Measurements from ENCODE around the gene ZFAND3. TPM values are rescaled to one million over a fixed set of nuclear protein-coding genes. Genes with fewer than 3 reads are reported as not detected.

Gene ZFAND3
- total RNA-seq, 2 donors from 2014 or later = 53.8 to 69.3 TPM

DNA sequence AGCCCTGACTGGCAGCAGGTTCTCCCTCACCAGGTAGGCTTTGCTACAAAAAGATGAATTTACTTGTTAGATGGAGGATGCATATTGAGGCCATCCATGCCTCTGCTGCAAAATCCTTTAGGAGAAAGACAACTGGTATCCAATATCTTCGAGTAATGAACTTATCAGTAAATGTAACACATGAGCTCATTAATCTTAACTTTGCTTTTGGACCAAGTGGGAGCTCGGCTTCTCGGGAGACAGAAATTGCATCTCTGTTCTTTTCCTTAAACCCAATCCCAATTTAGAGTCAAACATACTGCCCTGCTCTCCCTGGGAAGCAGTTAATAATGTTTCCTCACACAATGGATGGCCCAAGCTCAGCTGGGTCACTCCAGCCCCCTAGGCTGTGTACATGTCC is 330.5 kb downstream of the ZFAND3 start:
- intact Hi-C loops (cut with DNase I) = no loop called here
- no peak for DNase-seq (ENCODE audit: low spot score)

DNA sequence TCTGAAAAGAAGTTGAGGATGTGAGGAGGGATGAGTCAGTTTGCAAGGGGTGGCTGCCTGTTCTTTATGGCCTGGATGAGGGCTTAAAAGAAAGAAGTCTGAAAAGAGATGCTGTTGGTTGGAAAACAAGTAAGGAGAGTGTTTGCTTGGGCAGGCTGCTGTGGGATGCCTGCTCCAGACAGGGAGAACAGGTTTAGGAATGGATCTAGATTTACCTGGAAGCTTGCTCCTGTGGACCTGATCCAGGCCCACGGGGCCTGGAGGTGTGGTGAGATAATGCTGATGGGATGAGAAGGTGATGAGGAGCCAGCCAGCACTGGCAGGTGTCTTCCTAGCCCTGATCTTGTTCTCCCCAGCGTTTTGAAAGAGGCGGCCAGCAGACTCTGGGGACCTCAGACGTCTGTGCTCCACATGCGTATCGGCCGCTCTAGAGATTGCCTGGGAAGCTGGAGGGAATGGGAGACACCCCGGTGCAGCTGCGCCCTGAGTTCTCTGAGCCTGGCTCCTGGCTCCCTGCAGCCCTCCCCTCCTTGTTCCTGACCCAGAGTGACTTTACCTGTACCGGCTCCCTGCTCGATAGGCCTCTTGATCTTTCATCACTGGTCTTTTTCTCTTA is 331.3 kb downstream of the ZFAND3 start:
- intact Hi-C loops (cut with DNase I) = no loop called here
- no peak for DNase-seq (ENCODE audit: low spot score)

DNA sequence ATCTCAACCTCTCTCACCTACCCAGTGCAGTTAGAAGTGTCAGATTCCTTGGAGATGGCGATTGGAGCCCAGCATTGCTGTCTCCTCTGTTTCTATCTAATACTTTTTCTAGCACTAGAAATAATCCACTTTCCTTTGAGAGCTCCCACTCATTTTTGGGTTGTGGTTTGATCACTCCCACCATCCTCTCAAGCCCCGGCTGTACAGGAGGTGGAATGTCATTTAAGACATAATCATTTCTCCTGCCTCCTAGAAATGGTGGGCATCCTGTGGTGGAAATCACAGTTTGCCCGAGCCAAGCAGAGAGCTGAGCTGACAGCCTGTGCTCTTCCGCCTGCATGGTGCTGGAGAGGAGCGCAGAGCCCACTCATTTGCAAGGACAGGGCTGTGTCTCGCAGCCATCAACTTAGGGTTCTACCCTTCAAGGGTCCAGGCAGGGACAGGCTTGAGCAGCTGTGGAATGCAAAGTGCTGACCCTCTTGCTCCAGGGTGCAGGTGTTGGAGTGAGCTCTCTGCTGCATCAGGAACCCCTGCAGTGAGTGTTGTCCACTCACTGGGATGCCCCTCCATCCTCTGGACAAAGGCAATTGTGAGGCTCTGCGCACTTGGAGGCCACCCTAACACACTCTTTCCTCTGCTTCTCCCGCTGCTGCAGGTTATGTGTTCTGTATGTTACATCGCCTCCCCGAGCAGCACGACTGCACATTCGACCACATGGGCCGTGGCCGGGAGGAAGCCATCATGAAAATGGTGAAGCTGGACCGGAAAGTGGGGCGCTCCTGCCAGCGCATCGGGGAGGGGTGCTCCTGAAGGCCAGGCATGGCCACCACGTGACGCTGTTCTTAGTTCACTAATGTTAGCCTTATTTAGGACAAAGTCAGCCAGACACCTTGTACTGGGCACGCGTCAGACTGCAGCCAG is 332.3 kb downstream of the ZFAND3 start:
- no peak for DNase-seq (ENCODE audit: low spot score)
- intact Hi-C loops (cut with DNase I) = no loop called here

DNA sequence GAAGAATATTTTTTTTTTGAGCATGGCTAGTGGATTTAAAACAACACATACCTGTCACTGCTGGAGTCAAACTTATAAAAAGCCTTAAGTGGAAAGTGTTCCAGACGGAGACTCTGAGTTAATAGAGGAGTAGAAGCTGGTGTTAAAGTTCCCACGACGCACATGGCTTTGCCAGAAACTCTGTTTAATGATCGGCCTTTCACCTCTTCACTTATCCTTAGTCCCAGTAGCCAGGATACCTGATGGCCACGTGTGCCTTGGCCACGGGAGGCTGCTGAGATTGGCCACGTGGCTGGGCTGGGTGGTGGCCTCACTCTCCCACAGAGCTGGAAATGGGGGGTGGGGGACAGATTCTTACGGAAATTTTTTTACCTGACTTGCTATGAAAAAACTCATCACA is 333.1 kb downstream of the ZFAND3 start:
- intact Hi-C loops (cut with DNase I) = no loop called here
- DNase-seq (ENCODE audit: low spot score) = no peak

DNA sequence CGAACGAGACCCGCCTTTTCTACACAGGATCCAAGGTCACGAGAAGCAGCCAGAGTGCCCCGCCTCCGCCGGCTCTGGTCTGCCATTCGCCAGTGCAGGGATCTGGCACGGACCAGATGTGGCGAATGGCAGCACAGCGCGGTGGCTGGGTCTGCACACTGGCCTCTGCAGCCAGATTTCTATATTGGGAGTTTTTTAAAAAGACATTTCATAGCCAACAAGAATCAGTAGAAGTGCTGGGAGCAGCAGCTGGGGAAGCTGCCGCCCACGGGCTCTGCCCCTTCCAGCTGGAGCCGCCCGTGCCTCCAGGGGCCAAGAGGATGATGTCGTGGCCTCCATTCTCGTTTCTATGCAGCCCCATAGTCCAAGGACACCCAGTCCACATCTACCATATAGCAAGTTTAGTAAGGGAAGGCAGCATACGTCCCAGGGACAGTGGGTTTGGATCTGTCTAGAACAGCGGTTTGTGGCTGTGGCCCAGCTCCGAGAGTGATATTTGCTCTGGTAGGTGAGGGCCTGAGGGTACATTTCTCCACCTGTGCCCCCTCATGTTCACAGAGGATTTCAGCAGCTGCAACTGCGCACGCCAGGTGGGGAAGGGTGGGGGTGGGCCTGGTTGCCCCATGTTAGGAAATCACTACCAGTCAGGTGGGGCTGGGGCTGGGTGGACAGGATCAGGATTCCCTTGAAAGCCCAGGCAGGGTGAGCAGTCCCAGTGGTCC is 333.7 kb downstream of the ZFAND3 start:
- intact Hi-C loops (cut with DNase I) = no loop called here
- DNase-seq (ENCODE audit: low spot score) = no peak

DNA sequence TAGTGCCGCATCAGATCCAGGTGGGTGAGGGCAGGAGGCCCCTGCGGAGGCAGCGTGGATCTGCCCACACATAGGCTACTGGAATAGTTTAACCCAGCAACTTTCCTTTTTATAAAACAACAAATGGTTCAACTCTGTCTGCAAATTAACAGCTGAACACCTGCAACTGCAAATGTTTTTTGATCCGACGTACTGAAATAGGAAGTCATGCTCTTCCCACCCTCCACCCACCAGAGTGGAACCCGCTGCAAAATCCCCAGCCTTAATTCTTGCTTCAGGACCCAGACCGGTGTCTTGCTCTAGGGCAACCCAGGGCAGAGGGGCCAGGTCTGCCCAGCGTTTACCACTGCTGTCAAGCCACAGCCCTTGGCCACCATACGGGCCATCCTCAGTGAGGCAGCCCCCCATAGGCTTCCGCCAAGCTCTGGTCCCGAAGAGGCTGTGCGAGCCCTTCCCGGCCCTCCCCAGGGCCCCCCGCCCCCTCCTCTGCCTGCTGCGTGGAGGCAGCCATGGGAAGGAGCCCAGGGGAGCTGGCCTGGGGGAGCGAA is 334.3 kb downstream of the ZFAND3 start:
- intact Hi-C loops (cut with DNase I) = no loop called here
- DNase-seq (ENCODE audit: low spot score) = no peak

DNA sequence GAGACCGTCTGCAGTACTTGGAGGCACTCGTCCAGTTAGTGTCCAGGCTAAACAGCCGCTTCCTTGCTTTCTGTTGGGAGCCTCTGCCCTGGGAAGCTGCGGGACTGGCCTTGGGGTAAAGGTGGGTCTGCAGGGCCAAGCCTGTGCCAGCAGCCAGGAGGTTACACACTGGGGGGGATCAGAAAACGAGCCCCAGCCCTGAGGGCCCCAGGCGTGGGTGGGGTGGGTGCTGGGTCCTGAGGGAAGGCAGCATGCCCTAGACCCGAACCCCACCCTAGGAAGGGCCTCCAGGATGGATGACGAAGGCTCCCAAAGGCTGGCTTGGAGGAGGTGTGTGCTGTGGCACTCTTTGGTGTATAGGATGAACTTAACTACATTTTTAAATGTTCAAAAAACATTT is 335.2 kb downstream of the ZFAND3 start:
- no peak for DNase-seq (ENCODE audit: low spot score)
- intact Hi-C loops (cut with DNase I) = no loop called here

DNA sequence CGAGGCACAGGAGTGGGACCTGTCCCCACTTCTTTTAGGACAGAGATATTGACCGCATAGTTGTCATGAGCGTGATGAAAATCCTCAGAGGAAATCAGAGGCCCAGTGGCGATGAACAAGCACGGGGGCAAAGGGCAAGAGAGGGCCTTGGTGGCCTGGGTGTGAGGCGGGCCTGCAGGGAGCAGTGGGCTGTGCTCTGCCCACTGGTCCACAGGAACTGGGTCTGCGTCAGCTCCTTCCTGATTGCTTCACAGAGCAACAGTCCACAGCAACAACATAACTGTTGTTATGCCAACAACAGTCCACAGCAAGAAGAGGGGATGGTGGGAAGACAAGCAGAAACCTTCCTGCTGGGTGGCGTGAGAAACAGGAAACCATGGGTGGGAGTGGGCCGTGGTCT is 335.6 kb downstream of the ZFAND3 start:
- no peak for DNase-seq (ENCODE audit: low spot score)
- intact Hi-C loops (cut with DNase I) = no loop called here

DNA sequence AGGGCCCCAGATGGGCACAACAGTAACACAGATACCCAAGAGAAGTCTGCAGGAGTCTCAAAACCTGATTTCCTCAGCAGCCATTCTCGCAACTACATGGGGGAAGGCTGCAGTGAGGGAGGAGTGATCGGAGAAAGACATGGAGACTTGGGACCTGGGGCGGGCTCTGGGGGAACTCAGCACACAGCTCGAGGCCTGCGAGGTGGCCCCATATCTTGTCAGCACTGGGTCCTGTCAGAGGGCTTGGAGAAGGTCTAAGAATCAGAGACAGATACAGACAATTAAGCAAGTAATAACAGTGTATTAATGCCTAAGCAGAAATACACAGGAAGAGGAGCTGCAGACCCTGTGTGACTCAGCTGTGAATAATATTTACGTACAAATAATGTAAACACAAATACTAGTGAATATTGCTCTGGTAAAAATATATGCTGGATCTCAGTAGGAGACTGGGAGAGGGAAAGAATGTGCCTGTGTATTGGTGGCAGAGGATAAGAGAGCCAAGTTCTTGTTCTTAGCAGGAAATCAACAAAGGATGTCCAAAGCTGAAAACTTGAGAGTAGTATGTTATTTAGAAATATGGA is 336.2 kb downstream of the ZFAND3 start:
- no peak for DNase-seq (ENCODE audit: low spot score)

DNA sequence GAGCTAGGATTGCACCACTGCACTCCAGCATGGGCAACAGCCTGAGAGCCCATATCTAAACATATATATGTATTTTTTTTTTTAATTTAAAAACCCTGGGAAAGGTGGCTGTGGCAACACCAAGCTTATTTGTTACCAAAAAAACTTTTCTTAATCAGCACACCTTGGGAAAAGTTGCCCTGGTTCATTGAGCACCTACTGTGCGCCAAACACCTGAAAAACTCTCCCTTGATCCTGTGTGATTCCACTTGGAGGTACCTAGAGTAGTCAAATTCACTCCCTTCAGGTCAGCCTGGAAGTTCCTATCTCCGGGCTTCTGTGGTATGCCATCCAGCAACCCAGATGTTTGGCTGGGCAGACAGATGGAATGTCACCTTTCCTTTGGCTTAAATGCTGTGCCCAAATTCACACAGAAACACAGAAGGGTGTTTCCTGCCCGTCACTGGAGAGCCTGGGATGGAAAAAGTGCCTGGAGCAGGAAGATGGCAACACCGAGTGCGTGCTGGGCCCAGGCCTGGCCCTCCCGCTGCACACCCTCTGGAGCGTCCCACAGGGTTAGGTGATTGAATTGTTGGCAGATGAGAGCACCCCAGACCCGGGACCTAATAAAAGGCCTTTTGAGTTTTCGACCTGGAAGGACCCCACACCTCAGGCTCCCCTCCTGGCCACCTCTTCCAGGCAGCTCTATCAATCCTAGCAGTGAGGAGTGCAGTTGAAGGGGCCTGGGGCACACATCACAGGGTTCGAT is 337.5 kb downstream of the ZFAND3 start:
- intact Hi-C loops (cut with DNase I) = no loop called here
- no peak for DNase-seq (ENCODE audit: low spot score)

More for the DNA sequence above, 336.2 kb downstream of the ZFAND3 start:
- intact Hi-C loops (cut with DNase I) = no loop called here

DNA sequence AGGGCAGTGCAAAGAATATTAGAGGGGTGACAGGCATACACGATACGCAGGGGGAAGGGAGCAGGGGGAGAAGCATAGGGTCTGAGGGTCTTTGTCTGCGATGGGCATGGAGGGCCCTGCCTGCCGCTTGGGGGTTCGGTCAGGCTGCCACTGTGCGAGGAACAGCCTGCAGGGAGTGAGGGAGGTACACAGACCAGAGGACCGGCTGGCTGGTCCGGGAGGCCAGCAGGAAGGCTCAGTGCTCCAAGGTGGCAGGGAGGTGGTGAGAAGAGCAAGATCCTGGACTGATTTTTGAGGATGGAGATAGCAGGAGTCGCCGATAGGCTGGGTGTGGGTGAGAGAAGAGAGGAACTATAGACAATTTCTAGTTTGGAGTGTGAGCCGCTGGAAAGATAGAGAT is 338.4 kb downstream of the ZFAND3 start:
- DNase-seq (ENCODE audit: low spot score) = no peak

DNA sequence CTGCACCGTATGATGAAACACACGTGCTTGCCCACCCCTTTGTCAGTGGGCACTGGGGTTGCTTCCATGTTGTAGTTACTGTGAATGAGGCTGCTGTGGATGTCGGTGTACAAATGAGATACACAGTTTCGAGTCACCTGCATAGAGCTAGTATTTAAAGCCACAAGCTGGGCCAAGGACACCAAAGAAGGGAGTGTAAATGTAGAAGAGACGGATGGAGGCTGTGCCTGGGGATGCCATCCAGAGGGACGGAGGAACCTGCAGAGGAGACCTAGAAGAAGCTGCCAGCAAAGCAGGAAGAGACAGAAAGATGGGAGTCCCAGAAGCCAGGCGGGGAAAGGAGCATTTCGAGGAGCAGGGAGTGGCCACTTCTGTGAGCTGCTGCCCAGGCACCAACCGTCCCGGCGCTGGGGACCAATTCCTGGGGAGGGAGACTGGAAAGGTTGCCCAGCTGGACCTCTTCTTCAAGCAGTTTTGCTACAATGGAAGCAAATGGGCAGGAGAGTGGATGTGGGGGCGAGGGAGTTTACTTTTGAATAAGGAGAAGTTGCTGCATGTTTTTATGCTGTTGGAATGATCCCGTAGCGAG is 339.3 kb downstream of the ZFAND3 start:
- intact Hi-C loops (cut with DNase I) = no loop called here
- no peak for DNase-seq (ENCODE audit: low spot score)

More for the DNA sequence above, 338.4 kb downstream of the ZFAND3 start:
- intact Hi-C loops (cut with DNase I) = no loop called here

DNA sequence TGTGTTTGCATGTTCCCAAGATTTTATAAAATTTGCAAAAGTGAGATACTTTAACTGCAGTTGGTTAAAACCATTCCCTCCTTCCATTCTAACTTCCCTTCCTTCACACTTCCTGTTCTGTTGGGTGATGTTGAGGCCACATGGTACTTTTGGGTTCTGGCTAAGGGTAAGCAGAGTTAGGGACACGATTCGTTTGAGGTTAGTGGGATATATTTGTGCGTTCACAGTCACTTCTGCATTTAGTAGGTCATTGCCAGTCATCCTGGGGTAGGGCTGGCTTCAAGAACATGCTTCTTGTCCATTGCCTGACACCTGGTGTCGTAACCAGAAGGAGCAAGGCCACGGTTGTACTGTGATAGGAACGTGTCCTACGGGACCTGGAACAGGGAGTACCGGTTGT is 340.1 kb downstream of the ZFAND3 start:
- DNase-seq (ENCODE audit: low spot score) = no peak
- intact Hi-C loops (cut with DNase I) = no loop called here

DNA sequence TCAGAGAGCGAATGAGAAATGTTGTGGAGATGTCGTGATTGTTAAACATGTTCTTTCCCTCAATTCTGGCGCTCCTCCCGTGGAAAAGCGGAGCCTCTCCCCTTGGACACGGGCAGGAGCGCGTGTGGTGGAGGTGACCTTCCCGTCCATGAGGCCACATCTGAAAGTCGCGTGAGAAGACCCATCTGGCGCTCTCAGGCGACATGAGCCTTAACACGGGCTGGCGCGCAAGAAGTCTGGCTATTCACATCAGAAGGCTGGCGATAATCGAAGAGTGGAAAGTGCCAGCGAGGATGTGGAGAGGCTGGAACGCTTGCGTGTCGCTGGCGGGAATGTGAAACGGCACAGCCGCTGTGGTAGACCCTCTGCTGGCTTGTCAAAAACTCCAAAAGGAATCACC is 341.3 kb downstream of the ZFAND3 start:
- no peak for DNase-seq (ENCODE audit: low spot score)

DNA sequence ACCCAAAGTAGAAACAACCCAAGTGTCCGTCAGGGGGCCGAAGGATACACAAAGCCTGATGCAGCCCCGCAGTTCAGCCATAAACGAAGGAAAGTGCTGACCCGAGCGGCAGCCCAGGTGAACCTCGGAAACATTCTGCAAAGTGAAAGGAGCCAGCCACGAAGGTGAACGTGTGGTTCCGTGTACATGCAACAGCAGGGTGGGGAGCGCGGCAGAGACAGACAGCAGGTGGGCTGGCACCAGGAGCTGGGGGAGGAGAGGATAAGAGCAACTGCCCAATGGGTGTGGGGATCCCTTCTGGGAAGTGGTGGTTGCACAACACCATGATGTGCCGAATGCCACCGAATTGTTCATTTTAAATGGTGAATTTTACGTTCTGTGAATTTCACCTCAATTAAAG is 341.8 kb downstream of the ZFAND3 start:
- no peak for DNase-seq (ENCODE audit: low spot score)
- intact Hi-C loops (cut with DNase I) = no loop called here

More for the DNA sequence above, 341.3 kb downstream of the ZFAND3 start:
- intact Hi-C loops (cut with DNase I) = no loop called here

DNA sequence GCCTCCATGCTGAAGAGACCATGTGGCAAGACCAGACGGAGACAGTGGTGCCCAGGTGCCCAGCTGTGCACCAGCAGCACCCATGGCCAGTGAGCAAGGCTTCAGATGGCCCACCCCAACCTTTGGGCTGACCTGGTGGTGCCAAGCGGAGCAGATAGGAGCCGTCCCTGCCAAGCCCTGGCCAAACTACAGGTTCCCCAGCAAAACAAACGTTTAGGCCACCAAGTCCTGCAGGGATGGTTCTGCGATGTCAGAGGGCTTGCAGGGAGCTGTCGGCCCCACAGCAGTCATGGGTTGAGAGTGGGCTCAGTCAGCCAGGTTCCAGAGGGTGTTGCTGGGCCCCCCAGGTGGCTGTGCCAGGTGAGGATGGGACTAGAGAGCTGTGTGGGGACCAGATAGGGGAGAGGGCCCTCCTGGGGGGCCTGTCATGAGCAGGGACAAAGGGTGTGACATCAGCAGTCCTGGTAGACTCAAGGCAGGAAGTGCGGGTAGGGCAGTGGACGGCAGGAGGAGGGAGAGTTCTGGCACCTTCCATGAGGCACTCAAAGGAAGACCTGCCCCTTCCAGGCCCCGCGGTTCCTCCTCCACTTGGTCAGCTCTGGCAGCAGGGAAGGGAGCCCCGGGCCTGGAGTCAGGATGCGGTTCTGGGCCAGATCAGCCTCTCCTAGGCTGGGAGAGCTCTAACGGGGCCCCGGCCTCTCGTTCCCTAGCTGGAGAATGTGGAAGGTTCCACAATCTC is 342.4 kb downstream of the ZFAND3 start:
- intact Hi-C loops (cut with DNase I) = no loop called here
- DNase-seq (ENCODE audit: low spot score) = no peak

DNA sequence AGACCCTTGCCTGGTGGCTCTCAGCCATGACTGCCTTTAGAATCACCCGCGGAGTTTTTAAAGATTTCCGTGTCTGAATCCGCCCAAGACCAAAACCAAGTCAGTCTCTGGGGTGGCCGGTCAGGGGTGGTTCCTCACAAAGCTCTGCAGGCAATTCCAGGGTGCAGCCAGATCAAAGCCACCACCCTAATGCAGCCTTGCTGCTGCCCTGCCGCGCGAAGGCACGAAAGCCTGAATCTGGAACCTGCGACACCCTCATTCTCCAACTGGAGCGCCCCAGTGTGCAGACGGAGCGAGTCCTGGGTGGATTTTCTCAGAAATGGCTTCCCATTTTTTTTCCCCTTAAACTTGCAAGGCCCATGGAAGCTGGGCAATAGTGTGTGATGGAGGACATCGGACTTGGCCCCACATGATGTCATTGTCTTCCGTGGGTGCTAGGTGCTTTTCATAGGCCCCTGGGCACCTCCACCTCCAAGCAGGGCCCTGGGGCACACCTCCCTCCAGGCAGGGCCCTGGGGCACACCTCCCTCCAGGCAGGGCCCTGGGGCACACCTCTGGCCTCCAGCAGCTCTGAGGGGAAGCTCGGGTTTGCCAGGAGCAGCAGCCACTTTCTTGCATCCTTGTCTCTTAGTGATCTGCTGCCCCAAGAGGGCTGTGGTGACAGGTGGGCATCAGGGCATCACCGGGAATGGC is 343.1 kb downstream of the ZFAND3 start:
- intact Hi-C loops (cut with DNase I) = no loop called here
- peak; percentile 61 for DNase-seq (ENCODE audit: low spot score)

All from posterior vena cava (tissue), 2 donors.